Large intestine (tissue), 3 donors: ENCODE results near the gene CLEC20A. TPM values are rescaled to one million over a fixed set of nuclear protein-coding genes. Genes with fewer than 3 reads are reported as not detected.

ENCODE experiments used
- DNase-seq, 2 donors: peaks; one replicate each; pipeline versions ENCODE4 v3.0.0 to v3.0.0-alpha.2; 2013
- H3K27ac ChIP-seq: one replicate; pipeline ENCODE4 v1.5.1; 2013; ENCODE audit warnings: low read length
- H3K27me3 ChIP-seq: 2 replicates; pipeline ENCODE4 v1.6.1; 2013; ENCODE audit warnings: low read length; ENCODE audit not compliant: control insufficient read depth, insufficient read depth
- H3K36me3 ChIP-seq: 2 replicates; pipeline ENCODE4 v1.6.1; 2013; ENCODE audit warnings: low read length; ENCODE audit not compliant: control insufficient read depth, insufficient read depth
- H3K4me1 ChIP-seq: one replicate; pipeline ENCODE4 v1.6.1; 2013; ENCODE audit warnings: low read length; ENCODE audit not compliant: control insufficient read depth, insufficient read depth
- H3K4me3 ChIP-seq: one replicate; pipeline ENCODE4 v1.5.1; 2013; ENCODE audit warnings: low read length
- H3K9me3 ChIP-seq: one replicate; pipeline ENCODE4 v1.6.1; 2013; ENCODE audit warnings: mild to moderate bottlenecking, low read depth, low read length, moderate library complexity; ENCODE audit not compliant: control insufficient read depth
- WGBS: methylation state at CpG from one replicate; pipeline ENCODE4 v1.1.5; 2013; ENCODE audit warnings: low lambda C conversion rate; ENCODE audit not compliant: insufficient coverage; 5-methylcytosine and 5-hydroxymethylcytosine counted together
- polyA plus RNA-seq: library from polyadenylated mRNA; unstranded; fragments of 120-200 nt; gene quantifications from one replicate; pipeline ENCODE4 v1.2.1, GENCODE V29; 2013

The CLEC20A gene
- polyA plus RNA-seq, 1 donor, result 0.09 TPM

GRCh38 chr1:178458203-178458602 lies 38.6 kb downstream of the CLEC20A start:
- H3K27ac ChIP-seq, result no peak overlapping the region
- no peak overlapping the region for H3K4me3 ChIP-seq
- no peaks in the 10 kb centered on the region for H3K4me1 ChIP-seq
- no peaks in the 10 kb centered on the region for H3K27me3 ChIP-seq
- peaks cover 27% of the 10 kb centered on the region for H3K36me3 ChIP-seq
- no CpG with 5 or more reads among the region's 12 CpGs for WGBS
- DNase-seq, result no peak
- H3K9me3 ChIP-seq, result no peaks in the 10 kb centered on the region

- Histone ChIP-seq H3K4me1 (no peaks in the 10 kb centered on the region), H3K4me3 (no peak overlapping the region), H3K9me3 (no peaks in the 10 kb centered on the region), H3K27me3 (no peaks in the 10 kb centered on the region), H3K27ac (no peak overlapping the region), H3K36me3 (peaks cover 27% of the 10 kb centered on the region)
- WGBS, result no CpG with 5 or more reads among the region's 5 CpGs
- DNase-seq, result no peak
These were observed 39.1 kb downstream of the CLEC20A start for GRCh38 chr1:178457651-178458050.

- Histone ChIP-seq H3K9me3 (no peaks in the 10 kb centered on the region), H3K4me3 (no peak overlapping the region), H3K27me3 (no peaks in the 10 kb centered on the region), H3K4me1 (no peaks in the 10 kb centered on the region), H3K36me3 (peaks cover 33% of the 10 kb centered on the region), H3K27ac (no peak overlapping the region)
- DNase-seq, result no peak
- WGBS, result no CpG with 5 or more reads among the region's 13 CpGs
These were observed 40.3 kb downstream of the CLEC20A start for GRCh38 chr1:178456472-178456871.

GRCh38 chr1:178452013-178452412 lies 44.8 kb downstream of the CLEC20A start:
- no peak overlapping the region for H3K27ac ChIP-seq
- H3K36me3 ChIP-seq, result peaks cover 18% of the 10 kb centered on the region
- H3K4me3 ChIP-seq, result no peak overlapping the region
- H3K9me3 ChIP-seq, result no peaks in the 10 kb centered on the region
- no CpG with 5 or more reads among the region's 3 CpGs for WGBS
- H3K27me3 ChIP-seq, result no peaks in the 10 kb centered on the region
- no peak for DNase-seq
- no peaks in the 10 kb centered on the region for H3K4me1 ChIP-seq

- peak; percentile 4 to 25 for DNase-seq
- no peak overlapping the region for H3K4me3 ChIP-seq
- H3K4me1 ChIP-seq, result no peaks in the 10 kb centered on the region
- peaks cover 15% of the 10 kb centered on the region for H3K36me3 ChIP-seq
- no peaks in the 10 kb centered on the region for H3K9me3 ChIP-seq
- no peak overlapping the region for H3K27ac ChIP-seq
- 43% methylated on average over 1 of the region's 3 CpGs for WGBS
- no peaks in the 10 kb centered on the region for H3K27me3 ChIP-seq
These were observed 45.2 kb downstream of the CLEC20A start for GRCh38 chr1:178451529-178451928.

- no peak for DNase-seq
- H3K4me3 ChIP-seq, result no peak overlapping the region
- peaks cover 11% of the 10 kb centered on the region for H3K36me3 ChIP-seq
- no peaks in the 10 kb centered on the region for H3K9me3 ChIP-seq
- H3K4me1 ChIP-seq, result no peaks in the 10 kb centered on the region
- no peaks in the 10 kb centered on the region for H3K27me3 ChIP-seq
- WGBS, result 83% methylated on average over 4 of the region's 6 CpGs
- H3K27ac ChIP-seq, result no peak overlapping the region
These were observed 45.9 kb downstream of the CLEC20A start for GRCh38 chr1:178450871-178451270.

GRCh38 chr1:178442925-178443324 lies 53.8 kb downstream of the CLEC20A start:
- H3K36me3 ChIP-seq, result peaks cover 19% of the 10 kb centered on the region
- no CpG with 5 or more reads among the region's 3 CpGs for WGBS
- H3K4me1 ChIP-seq, result no peaks in the 10 kb centered on the region
- no peak overlapping the region for H3K27ac ChIP-seq
- no peaks in the 10 kb centered on the region for H3K9me3 ChIP-seq
- no peaks in the 10 kb centered on the region for H3K27me3 ChIP-seq
- no peak for DNase-seq
- H3K4me3 ChIP-seq, result no peak overlapping the region

- WGBS, result 75% methylated on average over 1 of the region's 2 CpGs
These were observed 58.3 kb downstream of the CLEC20A start for GRCh38 chr1:178438432-178438831.

GRCh38 chr1:178436899-178437298 lies 59.9 kb downstream of the CLEC20A start:
- no peak for DNase-seq
- WGBS, result no CpG with 5 or more reads among the region's 2 CpGs
- Histone ChIP-seq H3K36me3 (peaks cover 7% of the 10 kb centered on the region), H3K27me3 (no peaks in the 10 kb centered on the region), H3K4me3 (no peak overlapping the region), H3K27ac (no peak overlapping the region), H3K4me1 (no peaks in the 10 kb centered on the region), H3K9me3 (no peaks in the 10 kb centered on the region)

More at GRCh38 chr1:178438432-178438831, 58.3 kb downstream of the CLEC20A start:
- no peaks in the 10 kb centered on the region for H3K9me3 ChIP-seq
- no peak for DNase-seq
- H3K4me1 ChIP-seq, result no peaks in the 10 kb centered on the region
- no peak overlapping the region for H3K4me3 ChIP-seq
- peaks cover 16% of the 10 kb centered on the region for H3K36me3 ChIP-seq
- no peaks in the 10 kb centered on the region for H3K27me3 ChIP-seq
- H3K27ac ChIP-seq, result no peak overlapping the region

- DNase-seq, result no peak
- no peaks in the 10 kb centered on the region for H3K4me1 ChIP-seq
- no peaks in the 10 kb centered on the region for H3K9me3 ChIP-seq
- H3K4me3 ChIP-seq, result no peak overlapping the region
- H3K36me3 ChIP-seq, result no peaks in the 10 kb centered on the region
- no peak overlapping the region for H3K27ac ChIP-seq
- no peaks in the 10 kb centered on the region for H3K27me3 ChIP-seq
These were observed 61.8 kb downstream of the CLEC20A start for GRCh38 chr1:178434899-178435435.

GRCh38 chr1:178434360-178434759 lies 62.4 kb downstream of the CLEC20A start:
- no peak overlapping the region for H3K27ac ChIP-seq
- no CpG with 5 or more reads among the region's 1 CpG for WGBS

More at GRCh38 chr1:178434360-178434759, 62.4 kb downstream of the CLEC20A start:
- H3K4me3 ChIP-seq, result no peak overlapping the region
- no peak for DNase-seq
- H3K27me3 ChIP-seq, result no peaks in the 10 kb centered on the region
- no peaks in the 10 kb centered on the region for H3K4me1 ChIP-seq
- no peaks in the 10 kb centered on the region for H3K36me3 ChIP-seq
- no peaks in the 10 kb centered on the region for H3K9me3 ChIP-seq
